Measurements from ENCODE around the gene CARMIL1.

- TF ChIP-seq CSDC2 (CRISPR knock-in tag; IDR thresholded peaks at IDR 0.05) (no peak), POU6F1 (CRISPR knock-in tag; IDR thresholded peaks at IDR 0.05; ENCODE audit: borderline replicate concordance, low read depth) (no peak), ESRRG (CRISPR knock-in tag; IDR thresholded peaks at IDR 0.05) (no peak), SNAI2 (CRISPR knock-in tag; IDR thresholded peaks at IDR 0.05) (no peak), PATZ1 (CRISPR knock-in tag; IDR thresholded peaks at IDR 0.05; ENCODE audit: borderline replicate concordance) (no peak)
Observed at GRCh38 chr6:25428758-25429317, 149.7 kb downstream of the CARMIL1 start.
